SK-N-SH (cell line): Measurements from ENCODE around the gene MICAL1. TPM values are rescaled to one million over a fixed set of nuclear protein-coding genes. Genes with fewer than 3 reads are reported as not detected.

Source experiments
- CTCF ChIA-PET: fragments of 300-600, 350-600 bp; formaldehyde crosslinking; extraction: SDS; loops from one replicate; lab custom pipeline; 2021; lab: Yijun Ruan, JAX
- POLR2A ChIA-PET: fragments of 350-600 bp; sonication (Branson Sonifier 250); formaldehyde crosslinking; extraction: SDS; loops from one replicate; lab custom pipeline; 2020; ENCODE audit warnings: antibody characterized with exemption, inconsistent platforms; lab: Yijun Ruan, JAX
- DNase-seq: peaks from one replicate; pipeline ENCODE4 v3.0.0; 2012
- H2AFZ ChIP-seq: fragments of 200-600 bp; sonication (generic); 2 replicates; pipeline ENCODE4 v1.8.1; 2016; ENCODE audit warnings: antibody characterized with exemption, mild to moderate bottlenecking, low read depth
- H3F3A ChIP-seq: fragments of 200-600 bp; sonication (generic); replicated peaks from 2 replicates; pipeline ENCODE3; 2016; ENCODE audit warnings: antibody characterized with exemption, mild to moderate bottlenecking; ENCODE audit not compliant: insufficient read depth
- H3K27ac ChIP-seq, 2 experiments: fragments of 200-500 bp in 1 of 2; fragments of 200-600 bp in 1 of 2; sonication (Bioruptor generic) in 1 of 2; sonication (generic), shearing (Covaris generic) in 1 of 2; 2 replicates each; pipeline versions ENCODE4 v1.5.1 to v1.6.1; 2014 to 2016; ENCODE audit warnings: low read depth in 2 of 2, inconsistent platforms in 1 of 2, low read length in 1 of 2, mild to moderate bottlenecking in 1 of 2, mixed read lengths in 1 of 2
- H3K27me3 ChIP-seq: fragments of 200-600 bp; sonication (generic), shearing (Covaris generic); 2 replicates; pipeline ENCODE4 v1.6.1; 2016; ENCODE audit warnings: mixed run types; ENCODE audit not compliant: insufficient read depth
- H3K36me3 ChIP-seq, 2 experiments: fragments of 200-500 bp in 1 of 2; fragments of 200-600 bp in 1 of 2; sonication (Bioruptor generic) in 1 of 2; sonication (generic) in 1 of 2; replicated peaks in 1 of 2; 2 replicates each; pipeline versions ENCODE3 to v1.5.1; 2014 to 2016; ENCODE audit warnings: low read length in 1 of 2, mild to moderate bottlenecking in 1 of 2; ENCODE audit not compliant: insufficient read depth in 2 of 2, control insufficient read depth in 1 of 2
- H3K4me1 ChIP-seq, 2 experiments: fragments of 200-500 bp in 1 of 2; fragments of 200-600 bp in 1 of 2; sonication (Bioruptor generic) in 1 of 2; sonication (generic), shearing (Covaris generic) in 1 of 2; 2 replicates each; pipeline versions ENCODE4 v1.5.1 to v1.6.1; 2014 to 2016; ENCODE audit warnings: low read depth in 1 of 2, low read length in 1 of 2, mixed run types in 1 of 2; ENCODE audit not compliant: insufficient read depth in 2 of 2, control insufficient read depth in 1 of 2
- H3K4me2 ChIP-seq: fragments of 200-600 bp; sonication (generic), shearing (Covaris generic); 2 replicates; pipeline ENCODE4 v1.6.1; 2017; ENCODE audit warnings: mixed run types
- H3K4me3 ChIP-seq, 2 experiments: fragments of 200-500 bp in 1 of 2; fragments of 200-600 bp in 1 of 2; sonication (Bioruptor generic) in 1 of 2; sonication (generic), shearing (Covaris generic) in 1 of 2; 2 replicates each; pipeline versions ENCODE4 v1.5.1 to v1.8.1; 2014 to 2016; ENCODE audit warnings: low read depth in 2 of 2, inconsistent platforms in 1 of 2, low read length in 1 of 2, mild to moderate bottlenecking in 1 of 2, mixed read lengths in 1 of 2, moderate library complexity in 1 of 2
- H3K79me2 ChIP-seq: fragments of 200-600 bp; sonication (generic); 2 replicates; pipeline ENCODE4 v1.8.1; 2017; ENCODE audit warnings: mild to moderate bottlenecking; ENCODE audit not compliant: insufficient read depth
- H3K9ac ChIP-seq: fragments of 200-600 bp; sonication (generic); 2 replicates; pipeline ENCODE4 v1.6.1; 2017; ENCODE audit warnings: mixed run types
- H3K9me2 ChIP-seq: fragments of 200-600 bp; sonication (generic); 2 replicates; pipeline ENCODE4 v1.6.1; 2017; ENCODE audit warnings: mixed run types
- H3K9me3 ChIP-seq: fragments of 200-600 bp; sonication (generic); 2 replicates; pipeline ENCODE4 v1.6.1; 2017; ENCODE audit warnings: mixed run types, mild to moderate bottlenecking, moderate library complexity
- H4K20me1 ChIP-seq: fragments of 200-600 bp; sonication (generic); 2 replicates; pipeline ENCODE4 v1.6.1; 2017; ENCODE audit warnings: mild to moderate bottlenecking, mixed run types; ENCODE audit not compliant: insufficient read depth
- ELF1 ChIP-seq: IDR thresholded peaks from 2 replicates; pipeline ENCODE4 v1.4.0; 2012
- EZH2phosphoT487 ChIP-seq: fragments of 200-600 bp; sonication (generic); IDR thresholded peaks from 2 replicates; pipeline ENCODE4 v1.6.1; 2017; ENCODE audit warnings: low read depth, mixed run types, mild to moderate bottlenecking, antibody characterized with exemption, moderate library complexity, borderline replicate concordance
- FOXJ3 ChIP-seq: sonication (generic); formaldehyde crosslinking; IDR thresholded peaks from 2 replicates; pipeline ENCODE4 v1.5.1; 2020; ENCODE audit warnings: mild to moderate bottlenecking, missing genetic modification reagents
- GABPA ChIP-seq: IDR thresholded peaks from 2 replicates; pipeline ENCODE4 v1.4.0; 2012; ENCODE audit warnings: low read depth, mild to moderate bottlenecking
- JUND ChIP-seq: IDR thresholded peaks from 2 replicates; pipeline ENCODE4 v1.4.0; 2012
- MAX ChIP-seq: IDR thresholded peaks from 2 replicates; pipeline ENCODE4 v1.4.0; 2012; ENCODE audit warnings: low read depth
- MEF2A ChIP-seq: IDR thresholded peaks from 2 replicates; pipeline ENCODE4 v1.4.0; 2012; ENCODE audit warnings: low read depth, borderline replicate concordance
- MXI1 ChIP-seq: IDR thresholded peaks from 2 replicates; pipeline ENCODE4 v1.6.1; 2012; ENCODE audit warnings: mild to moderate bottlenecking, low read depth, low read length, improper control_type of control experiment
- PBX3 ChIP-seq: IDR thresholded peaks from 2 replicates; pipeline ENCODE4; 2012
- POLR2AphosphoS5 ChIP-seq: IDR thresholded peaks from 2 replicates; pipeline ENCODE4 v1.6.1; 2012; ENCODE audit warnings: low read depth, low read length
- RAD21 ChIP-seq: IDR thresholded peaks from 2 replicates; pipeline ENCODE4 v1.6.1; 2012; ENCODE audit warnings: mild to moderate bottlenecking, low read length
- REST ChIP-seq: IDR thresholded peaks from 2 replicates; pipeline ENCODE4 v1.6.1; 2012; ENCODE audit warnings: mild to moderate bottlenecking, low read depth, low read length, moderate library complexity
- RFX5 ChIP-seq: IDR thresholded peaks from 2 replicates; pipeline ENCODE4 v1.6.1; 2012; ENCODE audit warnings: mild to moderate bottlenecking, improper control_type of control experiment, low read length
- TAF1 ChIP-seq: IDR thresholded peaks from 2 replicates; pipeline ENCODE4 v1.6.1; 2012; ENCODE audit warnings: low read depth, mild to moderate bottlenecking, low read length, moderate library complexity, borderline replicate concordance
- TCF12 ChIP-seq: IDR thresholded peaks from 2 replicates; pipeline ENCODE4 v1.4.0; 2012
- TEAD4 ChIP-seq: IDR thresholded peaks from 2 replicates; pipeline ENCODE4 v1.4.0; 2012; ENCODE audit warnings: mild to moderate bottlenecking, borderline replicate concordance; ENCODE audit not compliant: insufficient read depth
- USF2 ChIP-seq: fragments of 150-350 bp; IDR thresholded peaks from 2 replicates; pipeline ENCODE4 v1.6.1; 2017; ENCODE audit warnings: antibody characterized with exemption, low read length, low read depth, borderline replicate concordance
- YY1 ChIP-seq: IDR thresholded peaks from 2 replicates; pipeline ENCODE4 v1.4.0; 2012; ENCODE audit warnings: low read depth, mild to moderate bottlenecking
- WGBS: methylation state at CpG from one replicate; pipeline ENCODE4 v1.1.6; 2017; ENCODE audit warnings: low lambda C conversion rate; 5-methylcytosine and 5-hydroxymethylcytosine counted together
- polyA plus RNA-seq, 3 experiments: library from polyadenylated mRNA; depleted of rRNA; stranded (reverse); fragments of >200 nt; gene quantifications; 2 replicates each; pipeline ENCODE4 v1.2.3, GENCODE V29; 2012
- TF ChIP-seq, protein P1 (sequence below): IDR thresholded peaks from 2 replicates; pipeline ENCODE4 v1.4.0; 2012; ENCODE audit warnings: low read depth, borderline replicate concordance
- TF ChIP-seq, protein P2 (sequence below): IDR thresholded peaks from 2 replicates; pipeline ENCODE4 v1.4.0; 2012; ENCODE audit warnings: low read depth, borderline replicate concordance
- TF ChIP-seq, protein P3 (sequence below): fragments of 150-350 bp; IDR thresholded peaks from 2 replicates; pipeline ENCODE4 v1.6.1; 2016; ENCODE audit warnings: mild to moderate bottlenecking, low read depth, low read length

Gene MICAL1
- polyA plus RNA-seq, 1 of the 3 experiments (the other 2 are of a cell fraction): 45.6 TPM

DNA sequence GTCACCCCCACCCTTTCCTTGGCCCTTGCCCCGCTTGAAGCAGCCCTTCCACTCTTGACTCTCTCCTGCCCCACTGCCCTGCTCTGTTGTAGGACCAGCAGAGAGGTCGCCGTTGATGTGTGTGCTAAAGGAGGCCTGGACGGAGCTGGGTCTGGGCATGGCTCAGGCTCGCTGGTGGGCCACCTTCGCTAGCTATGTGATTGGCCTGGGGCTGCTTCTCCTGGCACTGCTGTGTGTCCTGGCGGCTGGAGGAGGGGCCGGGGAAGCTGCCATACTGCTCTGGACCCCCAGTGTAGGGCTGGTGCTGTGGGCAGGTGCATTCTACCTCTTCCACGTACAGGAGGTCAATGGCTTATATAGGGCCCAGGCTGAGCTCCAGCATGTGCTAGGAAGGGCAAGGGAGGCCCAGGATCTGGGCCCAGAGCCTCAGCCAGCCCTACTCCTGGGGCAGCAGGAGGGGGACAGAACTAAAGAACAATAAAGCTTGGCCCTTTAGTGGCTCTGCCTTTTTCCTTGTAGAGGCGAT lies 12.1 kb downstream of the MICAL1 start (continued):
- TF ChIP-seq, protein P1, sequence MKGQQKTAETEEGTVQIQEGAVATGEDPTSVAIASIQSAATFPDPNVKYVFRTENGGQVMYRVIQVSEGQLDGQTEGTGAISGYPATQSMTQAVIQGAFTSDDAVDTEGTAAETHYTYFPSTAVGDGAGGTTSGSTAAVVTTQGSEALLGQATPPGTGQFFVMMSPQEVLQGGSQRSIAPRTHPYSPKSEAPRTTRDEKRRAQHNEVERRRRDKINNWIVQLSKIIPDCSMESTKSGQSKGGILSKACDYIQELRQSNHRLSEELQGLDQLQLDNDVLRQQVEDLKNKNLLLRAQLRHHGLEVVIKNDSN: no peak
- TF ChIP-seq ELF1 (no peak), RAD21 (no peak), REST (no peak)

DNA sequence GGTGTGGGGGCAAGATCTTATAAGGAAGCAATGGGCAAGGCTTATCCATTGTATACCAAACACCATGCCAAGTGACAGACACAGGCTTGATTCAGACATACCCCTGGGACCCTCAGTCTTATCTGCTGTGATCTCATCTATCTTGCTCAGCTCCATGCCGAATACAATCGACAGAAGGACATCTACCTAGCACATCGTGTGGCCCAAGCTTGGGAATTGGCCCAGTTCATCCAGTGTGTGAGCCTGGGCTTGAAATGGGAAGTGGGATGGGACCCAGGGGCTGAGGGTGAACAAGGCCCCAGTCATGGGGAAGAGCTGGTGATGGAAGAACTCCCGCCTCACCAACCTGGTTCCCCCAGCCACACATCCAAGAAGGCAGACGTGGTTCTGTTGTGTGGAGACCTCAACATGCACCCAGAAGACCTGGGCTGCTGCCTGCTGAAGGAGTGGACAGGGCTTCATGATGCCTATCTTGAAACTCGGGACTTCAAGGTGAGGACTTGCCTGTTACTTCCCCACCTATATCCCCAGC lies 13.1 kb downstream of the MICAL1 start:
- H4K20me1 ChIP-seq: no peaks in the 10 kb centered on the region
- no peak overlapping the region for H2AFZ ChIP-seq
- no peak overlapping the region for H3K9ac ChIP-seq
- peaks cover 0 to 23% of the 10 kb centered on the region in 2 experiments; a peak in 1 of 4 replicates for H3K4me1 ChIP-seq
- H3K4me3 ChIP-seq: no peak overlapping the region
- no peaks in the 10 kb centered on the region for H3K79me2 ChIP-seq
- no peaks in the 10 kb centered on the region for H3F3A ChIP-seq
- POLR2A ChIA-PET: interaction anchor here (3.9 kb wide), 1 partner anchor 12 kb away, joined by 43 read pairs; the partner anchor contains the start of gene MICAL1
- H3K9me3 ChIP-seq: no peaks in the 10 kb centered on the region
- H3K36me3 ChIP-seq: peaks cover 0 to 43% of the 10 kb centered on the region in 2 experiments
- CTCF ChIA-PET: interaction anchor here (0.8 to 3.5 kb wide), 5 partner anchors 8 to 255 kb away, joined by 3 to 47 read pairs (median 5); partner anchors contain the start of gene MICAL1
- no peaks in the 10 kb centered on the region for H3K27me3 ChIP-seq
- 98% methylated on average over 5 of the region's 6 CpGs for WGBS
- H3K27ac ChIP-seq: no peak overlapping the region; a peak in 1 of 4 replicates
- no peaks in the 10 kb centered on the region for H3K9me2 ChIP-seq
- H3K4me2 ChIP-seq: peak overlapping the region; percentile 92; the same call in 1 of the 2 replicates
- no peak for DNase-seq
- TF ChIP-seq, protein P2, sequence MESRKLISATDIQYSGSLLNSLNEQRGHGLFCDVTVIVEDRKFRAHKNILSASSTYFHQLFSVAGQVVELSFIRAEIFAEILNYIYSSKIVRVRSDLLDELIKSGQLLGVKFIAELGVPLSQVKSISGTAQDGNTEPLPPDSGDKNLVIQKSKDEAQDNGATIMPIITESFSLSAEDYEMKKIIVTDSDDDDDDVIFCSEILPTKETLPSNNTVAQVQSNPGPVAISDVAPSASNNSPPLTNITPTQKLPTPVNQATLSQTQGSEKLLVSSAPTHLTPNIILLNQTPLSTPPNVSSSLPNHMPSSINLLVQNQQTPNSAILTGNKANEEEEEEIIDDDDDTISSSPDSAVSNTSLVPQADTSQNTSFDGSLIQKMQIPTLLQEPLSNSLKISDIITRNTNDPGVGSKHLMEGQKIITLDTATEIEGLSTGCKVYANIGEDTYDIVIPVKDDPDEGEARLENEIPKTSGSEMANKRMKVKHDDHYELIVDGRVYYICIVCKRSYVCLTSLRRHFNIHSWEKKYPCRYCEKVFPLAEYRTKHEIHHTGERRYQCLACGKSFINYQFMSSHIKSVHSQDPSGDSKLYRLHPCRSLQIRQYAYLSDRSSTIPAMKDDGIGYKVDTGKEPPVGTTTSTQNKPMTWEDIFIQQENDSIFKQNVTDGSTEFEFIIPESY: no peak
- TF ChIP-seq TAF1: no peak
- no peak for TF ChIP-seq POLR2AphosphoS5
- no peak for TF ChIP-seq PBX3
- no peak for TF ChIP-seq GABPA
- no peak for TF ChIP-seq FOXJ3 (CRISPR knock-in tag)
- TF ChIP-seq, protein P3, sequence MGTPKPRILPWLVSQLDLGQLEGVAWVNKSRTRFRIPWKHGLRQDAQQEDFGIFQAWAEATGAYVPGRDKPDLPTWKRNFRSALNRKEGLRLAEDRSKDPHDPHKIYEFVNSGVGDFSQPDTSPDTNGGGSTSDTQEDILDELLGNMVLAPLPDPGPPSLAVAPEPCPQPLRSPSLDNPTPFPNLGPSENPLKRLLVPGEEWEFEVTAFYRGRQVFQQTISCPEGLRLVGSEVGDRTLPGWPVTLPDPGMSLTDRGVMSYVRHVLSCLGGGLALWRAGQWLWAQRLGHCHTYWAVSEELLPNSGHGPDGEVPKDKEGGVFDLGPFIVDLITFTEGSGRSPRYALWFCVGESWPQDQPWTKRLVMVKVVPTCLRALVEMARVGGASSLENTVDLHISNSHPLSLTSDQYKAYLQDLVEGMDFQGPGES: no peak
- TF ChIP-seq RFX5: no peak
- no peak for TF ChIP-seq RAD21
- no peak for TF ChIP-seq ELF1
- no peak for TF ChIP-seq USF2
- TF ChIP-seq MEF2A: no peak
- no peak for TF ChIP-seq JUND
- no peak for TF ChIP-seq TCF12
- TF ChIP-seq MAX: no peak
- no peak for TF ChIP-seq MXI1
- TF ChIP-seq YY1: no peak
- TF ChIP-seq TEAD4: no peak
- no peak for TF ChIP-seq EZH2phosphoT487
